ENCODE measurements around the gene NDUFA5.

The NDUFA5 gene

GRCh38 chr7:123557398-123558288 lies at the start of gene NDUFA5:
Gene NDUFA5 (minus strand): TSS chr7:123557818. CDS start chr7:123557795, 23 bp downstream.
- DNase-seq, result peak; percentile 97

- DNase-seq, result no peak
These were observed 47.1 kb upstream of the NDUFA5 start for GRCh38 chr7:123604739-123605138.

- no peak for DNase-seq
These were observed 45.0 kb upstream of the NDUFA5 start for GRCh38 chr7:123602648-123603047.

- no peak for DNase-seq
These were observed 43.9 kb upstream of the NDUFA5 start, which contains the start of gene ASB15 for GRCh38 chr7:123601530-123601929. Gene ASB15 (plus strand): TSS chr7:123601821. CDS start chr7:123614503, 12,682 bp downstream.

GRCh38 chr7:123600876-123601275 lies 43.3 kb upstream of the NDUFA5 start:
- no peak for DNase-seq

GRCh38 chr7:123599766-123600165 lies 42.1 kb upstream of the NDUFA5 start:
- no peak for DNase-seq

- DNase-seq, result no peak
These were observed 41.0 kb upstream of the NDUFA5 start for GRCh38 chr7:123598657-123599056.

- no peak for DNase-seq
These were observed 37.2 kb upstream of the NDUFA5 start for GRCh38 chr7:123594813-123595241.

- DNase-seq, result no peak
These were observed 30.8 kb upstream of the NDUFA5 start for GRCh38 chr7:123588376-123588775.

- DNase-seq, result no peak
These were observed 26.2 kb upstream of the NDUFA5 start for GRCh38 chr7:123583821-123584220.

GRCh38 chr7:123581162-123581459 lies 23.5 kb upstream of the NDUFA5 start:
- no peak for DNase-seq

- no peak for DNase-seq
These were observed 23.0 kb upstream of the NDUFA5 start for GRCh38 chr7:123580406-123581161.

GRCh38 chr7:123579416-123579815 lies 21.8 kb upstream of the NDUFA5 start:
- DNase-seq, result no peak

GRCh38 chr7:123573896-123574467 lies 16.4 kb upstream of the NDUFA5 start:
- no peak for DNase-seq

GRCh38 chr7:123573341-123573740 lies 15.7 kb upstream of the NDUFA5 start:
- DNase-seq, result no peak

- DNase-seq, result no peak
These were observed 14.1 kb upstream of the NDUFA5 start for GRCh38 chr7:123571684-123572083.

GRCh38 chr7:123571187-123571586 lies 13.6 kb upstream of the NDUFA5 start:
- DNase-seq, result no peak

- no peak for DNase-seq
These were observed 13.0 kb upstream of the NDUFA5 start for GRCh38 chr7:123570390-123571182.

- no peak for DNase-seq
These were observed 11.9 kb upstream of the NDUFA5 start for GRCh38 chr7:123569352-123570010.

GRCh38 chr7:123562121-123562520 lies 4.5 kb upstream of the NDUFA5 start:
- no peak for DNase-seq

- no peak for DNase-seq
These were observed 764 bp upstream of the NDUFA5 start for GRCh38 chr7:123558289-123558874.

- no peak for DNase-seq
These were observed 611 bp downstream of the NDUFA5 start for GRCh38 chr7:123557016-123557397.
